HL-60/S4 treated with retinoic acid at 250 ng/mL for 4 days and 3 days (cell line): ENCODE data around the gene COL1A2.

ENCODE experiments used
- in situ Hi-C: fragments of 300-500 bp; cut with MboI; formaldehyde crosslinking; loops from 2 replicates; pipeline ENCODE4 v1.7.0; 2022; ENCODE audit warnings: low sequenced_read_pairs

COL1A2 gene

GRCh38 chr7:94476251-94476840 lies 81.7 kb downstream of the COL1A2 start:
- in situ Hi-C loops, result no loop called here

GRCh38 chr7:94477878-94478277 lies 83.2 kb downstream of the COL1A2 start:
- in situ Hi-C loops, result no loop called here

DNA sequence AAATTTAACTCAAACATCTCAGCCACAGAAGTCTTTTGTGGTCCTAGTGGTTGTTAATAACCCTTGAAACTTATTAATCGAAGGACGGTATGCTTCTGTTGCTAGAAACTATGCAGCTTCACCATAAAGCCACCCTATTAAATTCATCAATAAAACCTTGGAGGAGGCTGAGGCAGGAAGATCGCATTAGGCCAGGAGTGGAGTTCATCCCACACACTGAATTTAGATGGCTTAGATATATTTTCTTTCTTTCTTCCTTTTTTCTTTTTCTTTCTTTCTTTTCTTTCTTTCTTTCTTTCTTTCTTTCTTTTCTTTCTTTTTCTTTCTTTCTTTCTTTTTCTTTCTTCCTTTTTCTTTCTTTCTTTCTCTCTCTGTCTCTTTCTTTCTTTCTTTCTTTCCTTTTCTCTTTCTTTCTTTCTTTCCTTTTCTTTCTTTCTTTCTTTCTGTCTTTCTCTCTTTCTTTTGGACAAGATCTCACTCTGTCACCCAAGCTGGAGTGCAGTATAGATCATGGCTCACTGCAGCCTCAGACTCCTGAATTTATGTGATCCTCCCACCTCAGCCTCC lies 84.0 kb downstream of the COL1A2 start:
- in situ Hi-C loops, result no loop called here
